Measurements from ENCODE around the gene EDARADD. TPM values are rescaled to one million over a fixed set of nuclear protein-coding genes. Genes with fewer than 3 reads are reported as not detected.
"Not testable (repeated sequence)": the region's sequence is repeated elsewhere in the genome, so short reads cannot be mapped to it uniquely, and the experiment has no call there.

EDARADD gene
- total RNA-seq, 1 donor from 2014 or later: 10.4 TPM

GRCh38 chr1:236429715-236430274, 35.7 kb downstream of the EDARADD start:
- intact Hi-C loops (cut with micrococcal nuclease): no loop called here

GRCh38 chr1:236433819-236434315, 39.8 kb downstream of the EDARADD start:
- intact Hi-C loops (cut with micrococcal nuclease): no loop called here

DNA sequence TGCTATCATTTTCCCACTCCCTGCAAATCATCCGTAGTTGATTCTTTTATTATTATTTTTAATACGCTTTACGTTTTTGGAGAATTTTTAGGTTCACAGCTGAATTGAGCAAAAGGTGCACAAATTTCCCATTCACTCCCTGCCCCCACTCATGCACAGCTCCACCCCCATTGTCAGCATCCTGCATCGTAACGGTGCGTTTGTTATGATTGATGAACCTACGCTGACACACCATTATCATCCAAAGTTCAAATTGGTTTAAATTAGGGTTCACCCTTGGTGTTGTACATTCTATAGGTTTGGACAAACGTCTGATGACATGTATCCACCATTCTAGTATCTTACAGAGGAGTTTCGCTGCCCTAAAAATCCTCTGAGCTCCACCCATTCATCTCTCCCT, 44.5 kb downstream of the EDARADD start:
- intact Hi-C loops (cut with micrococcal nuclease): no loop called here

DNA sequence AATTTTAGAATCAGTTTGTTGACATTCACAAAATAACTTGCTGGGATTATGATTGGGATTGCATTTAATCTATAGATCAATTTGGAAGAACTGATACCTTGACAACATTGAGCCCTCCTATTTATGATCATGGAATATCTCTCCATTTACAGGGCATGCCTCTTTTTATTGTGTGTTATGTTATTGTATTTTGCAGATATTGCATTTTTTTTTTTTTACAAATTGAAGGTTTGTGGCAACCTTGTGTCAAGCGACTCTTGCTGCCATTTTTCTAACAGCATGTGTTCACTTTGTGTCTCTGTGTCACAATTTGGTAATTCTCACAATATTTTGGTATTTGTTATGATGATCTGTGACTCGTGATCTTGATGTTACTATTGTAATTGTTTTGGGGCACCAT, 46.3 kb downstream of the EDARADD start:
- intact Hi-C loops (cut with micrococcal nuclease): no loop called here

DNA sequence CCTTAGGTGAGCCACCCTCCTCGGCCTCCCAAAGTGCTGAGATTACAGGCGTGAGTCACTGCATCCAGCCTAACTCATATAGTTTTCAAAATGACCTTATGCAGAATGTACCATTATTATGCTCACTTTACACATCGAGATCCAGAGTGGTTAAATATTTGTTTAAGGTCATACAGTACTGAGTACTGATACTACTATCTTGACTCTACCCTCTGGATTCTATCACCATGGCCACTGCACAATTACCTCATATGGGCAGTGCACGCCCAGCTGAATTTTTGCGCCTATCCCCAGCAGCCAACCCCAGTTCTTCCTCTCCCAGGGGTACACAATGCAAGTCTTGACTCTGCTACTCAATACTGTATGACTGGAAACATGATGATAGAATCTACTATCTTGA, 56.7 kb downstream of the EDARADD start:
- intact Hi-C loops (cut with micrococcal nuclease): no loop called here

DNA sequence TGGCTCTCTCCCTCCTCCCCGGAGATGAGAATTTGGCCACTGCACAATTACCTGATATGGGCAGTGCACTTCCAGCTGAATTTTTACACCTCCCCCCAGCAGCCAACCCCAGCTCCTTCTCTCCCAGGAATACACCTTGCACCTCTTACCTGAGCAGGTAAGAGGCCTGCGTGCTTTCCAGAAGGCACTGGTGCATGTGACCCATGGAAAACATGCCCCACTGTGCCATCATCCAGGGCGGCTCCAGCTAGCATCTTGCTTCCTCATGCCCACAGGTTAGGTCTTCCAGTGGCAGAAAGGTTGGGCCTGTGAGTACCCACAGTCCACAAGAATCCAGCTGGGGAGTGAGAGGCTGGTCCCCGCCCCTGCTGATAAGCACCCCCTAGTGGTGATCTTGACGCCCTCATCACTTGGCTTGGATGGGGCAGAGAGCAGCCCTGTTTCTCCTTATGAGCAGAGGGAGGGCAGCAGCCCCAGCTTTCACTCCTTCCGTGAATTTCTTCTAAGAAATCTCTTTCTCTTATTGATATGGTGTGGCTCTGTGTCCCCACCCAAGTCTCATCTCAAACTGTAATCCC, 57.8 kb downstream of the EDARADD start:
- intact Hi-C loops (cut with micrococcal nuclease): loop anchor here (1.0 kb wide), 3 partner anchors 58 to 349 kb away; partner anchors contain the start of gene EDARADD

DNA sequence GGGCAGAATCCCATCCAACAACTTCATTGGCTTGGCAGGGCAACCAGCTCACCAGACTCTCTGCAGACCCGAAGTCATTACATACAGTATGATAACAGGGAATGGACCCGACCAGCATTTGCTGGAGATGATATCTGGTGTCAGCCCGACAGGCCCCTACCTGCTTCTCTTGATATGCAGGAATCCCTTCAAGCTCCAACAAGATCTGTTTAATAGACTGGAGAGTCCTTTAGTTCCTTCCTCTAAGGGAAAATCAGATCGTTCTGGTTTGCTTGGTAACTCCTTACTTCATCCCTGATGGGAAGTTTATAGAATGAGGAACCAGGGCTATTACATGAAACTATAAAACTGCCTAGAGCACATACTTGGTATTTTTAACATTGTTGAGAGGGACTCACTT, 61.2 kb downstream of the EDARADD start:
- intact Hi-C loops (cut with micrococcal nuclease): no loop called here

- intact Hi-C loops (cut with micrococcal nuclease): no loop called here
Measured at GRCh38 chr1:236457775-236458174, 63.7 kb downstream of the EDARADD start.

- intact Hi-C loops (cut with micrococcal nuclease): no loop called here
Measured at GRCh38 chr1:236458996-236459395, 64.9 kb downstream of the EDARADD start.

GRCh38 chr1:236460103-236460502, 66.0 kb downstream of the EDARADD start:
- intact Hi-C loops (cut with micrococcal nuclease): no loop called here

DNA sequence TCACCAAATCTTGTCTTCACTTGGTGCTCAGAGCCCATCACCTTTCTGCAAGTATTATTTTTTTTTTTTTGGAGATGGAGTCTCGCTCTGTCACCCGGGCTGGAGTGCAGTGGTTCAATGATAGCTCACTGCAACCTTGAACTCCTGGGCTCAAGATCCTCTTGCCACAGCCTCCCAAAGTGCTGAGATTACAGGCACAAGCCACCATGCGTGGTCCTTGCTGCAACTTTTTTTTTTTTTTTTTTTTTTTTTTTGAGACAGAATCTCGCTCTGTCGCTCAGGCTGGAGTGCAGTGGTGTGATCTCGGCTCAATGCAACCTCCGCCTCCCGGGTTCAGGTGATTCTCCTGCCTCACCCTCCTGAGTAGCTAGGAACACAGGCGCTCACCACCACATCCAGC, 70.1 kb downstream of the EDARADD start:
- intact Hi-C loops (cut with micrococcal nuclease): not testable (repeated sequence)

DNA sequence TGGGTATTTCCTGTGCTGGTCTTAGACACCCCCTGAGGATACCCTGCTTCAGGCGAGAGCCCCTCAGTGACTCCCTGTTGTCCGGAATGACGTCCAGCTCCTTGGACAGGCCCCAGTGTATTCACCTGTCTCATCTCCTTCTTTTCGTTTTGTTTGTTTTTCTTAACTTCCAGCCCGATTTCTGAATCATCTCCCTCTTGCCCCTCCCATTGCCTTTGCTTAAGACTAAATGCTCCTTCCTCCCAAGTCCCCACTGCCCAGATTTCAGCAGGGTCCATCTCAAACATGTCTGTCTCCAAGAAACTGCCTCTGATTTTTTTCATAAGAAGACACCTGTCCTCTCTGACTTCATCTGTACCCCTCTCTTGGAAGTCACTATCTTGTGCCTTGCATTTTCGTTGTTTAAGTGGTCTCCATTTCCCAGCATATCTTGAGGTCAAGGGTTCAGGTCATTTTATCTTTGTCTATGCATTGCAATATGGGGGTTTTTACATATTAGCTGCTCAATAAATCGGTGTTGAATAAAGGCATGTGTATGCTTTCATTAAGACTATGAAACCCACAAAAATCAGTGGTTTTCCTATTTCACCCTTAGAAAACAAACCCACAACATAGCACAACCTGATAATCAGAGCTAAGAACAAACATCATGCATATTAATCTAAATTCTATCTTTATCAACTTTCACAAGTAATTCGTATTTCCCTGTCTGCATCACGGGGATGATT, 71.3 kb downstream of the EDARADD start:
- intact Hi-C loops (cut with micrococcal nuclease): no loop called here

DNA sequence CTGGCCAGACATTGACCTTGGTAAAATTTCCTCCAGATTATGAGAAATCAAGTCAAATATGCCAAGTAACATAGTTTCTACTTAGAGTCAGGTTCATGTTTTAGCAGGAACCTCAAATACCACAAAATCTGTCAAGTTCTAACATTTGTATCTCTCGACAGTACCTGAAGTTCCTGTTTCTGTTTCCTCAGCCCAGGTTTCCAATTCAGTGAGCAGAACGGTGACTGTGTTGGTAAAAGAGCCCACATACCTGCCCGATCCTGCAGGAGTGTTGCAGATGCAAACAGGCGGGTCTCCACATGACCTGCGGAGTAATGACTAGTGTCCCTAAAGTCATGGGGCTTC, 71.8 kb downstream of the EDARADD start:
- intact Hi-C loops (cut with micrococcal nuclease): no loop called here

DNA sequence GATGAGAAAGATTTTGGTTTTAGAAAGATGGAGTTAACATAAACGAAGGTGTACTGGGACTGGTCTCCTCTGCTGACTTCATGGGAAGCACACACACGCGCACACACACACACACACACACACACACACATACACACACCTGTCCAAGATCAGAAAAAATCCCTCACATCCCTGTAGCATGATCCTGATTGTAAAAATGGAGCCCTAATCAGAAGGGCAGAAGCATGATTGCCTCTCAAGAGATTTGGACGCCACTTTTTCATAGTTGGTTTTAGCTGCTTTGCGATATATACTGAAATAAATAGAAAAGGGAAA, 73.2 kb downstream of the EDARADD start:
- intact Hi-C loops (cut with micrococcal nuclease): no loop called here

DNA sequence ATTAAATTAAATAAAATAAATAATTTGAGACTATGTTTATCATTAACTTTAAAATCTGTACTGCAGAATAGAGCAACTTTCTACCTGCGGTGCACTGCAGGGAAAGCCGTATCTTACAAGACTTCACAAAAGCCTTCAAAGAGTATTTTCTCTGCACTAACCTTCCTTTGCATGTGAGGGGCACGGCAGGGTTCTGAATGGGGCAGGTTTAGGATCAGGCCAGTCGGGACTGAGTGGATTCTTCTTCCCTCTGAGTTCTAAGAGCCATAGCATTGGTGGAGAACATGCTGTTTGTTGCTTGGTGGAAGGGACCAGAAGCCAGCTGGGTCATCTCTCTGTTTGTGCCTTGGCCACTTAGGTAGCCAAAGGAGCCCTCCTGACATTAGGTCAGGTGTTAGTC, 74.5 kb downstream of the EDARADD start:
- intact Hi-C loops (cut with micrococcal nuclease): no loop called here

DNA sequence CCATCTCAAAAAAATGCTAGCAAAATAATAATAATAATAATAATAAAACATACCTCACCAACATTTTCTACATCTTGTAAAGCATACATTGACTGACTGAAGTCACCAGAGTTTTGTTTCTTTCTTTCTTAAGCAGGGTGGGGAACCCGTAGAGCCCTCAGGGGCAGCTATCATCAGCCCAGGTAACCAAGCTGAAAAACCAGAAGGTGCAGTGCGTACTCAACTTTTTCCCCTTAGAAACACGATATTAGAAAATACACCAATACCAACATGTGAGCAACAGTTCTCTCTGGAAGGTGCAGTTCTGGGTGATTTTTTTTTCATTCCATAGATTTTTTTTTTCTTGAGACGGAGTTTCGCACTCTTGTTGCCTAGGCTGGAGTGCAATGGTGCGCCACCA, 75.4 kb downstream of the EDARADD start:
- intact Hi-C loops (cut with micrococcal nuclease): no loop called here

- intact Hi-C loops (cut with micrococcal nuclease): no loop called here
Measured at GRCh38 chr1:236471096-236471495, 77.0 kb downstream of the EDARADD start.

DNA sequence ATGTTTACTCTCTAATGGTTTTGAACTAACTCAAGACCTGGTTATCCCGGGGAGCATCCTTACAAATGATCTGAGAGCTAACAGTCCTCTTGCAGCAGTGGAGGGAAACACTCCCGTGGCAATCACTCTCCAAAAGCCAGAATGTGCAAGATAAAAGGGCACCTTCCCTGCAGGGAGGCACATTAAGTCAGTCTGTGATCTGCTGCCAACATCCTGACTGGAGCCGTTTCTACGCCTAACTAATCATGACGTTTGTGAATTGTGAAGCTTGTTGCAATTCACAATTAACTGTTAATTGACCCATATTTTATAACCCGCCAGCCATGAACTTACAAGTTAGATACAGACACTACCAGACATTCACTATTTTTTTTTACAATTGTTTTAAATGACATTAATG, 77.6 kb downstream of the EDARADD start:
- intact Hi-C loops (cut with micrococcal nuclease): no loop called here

DNA sequence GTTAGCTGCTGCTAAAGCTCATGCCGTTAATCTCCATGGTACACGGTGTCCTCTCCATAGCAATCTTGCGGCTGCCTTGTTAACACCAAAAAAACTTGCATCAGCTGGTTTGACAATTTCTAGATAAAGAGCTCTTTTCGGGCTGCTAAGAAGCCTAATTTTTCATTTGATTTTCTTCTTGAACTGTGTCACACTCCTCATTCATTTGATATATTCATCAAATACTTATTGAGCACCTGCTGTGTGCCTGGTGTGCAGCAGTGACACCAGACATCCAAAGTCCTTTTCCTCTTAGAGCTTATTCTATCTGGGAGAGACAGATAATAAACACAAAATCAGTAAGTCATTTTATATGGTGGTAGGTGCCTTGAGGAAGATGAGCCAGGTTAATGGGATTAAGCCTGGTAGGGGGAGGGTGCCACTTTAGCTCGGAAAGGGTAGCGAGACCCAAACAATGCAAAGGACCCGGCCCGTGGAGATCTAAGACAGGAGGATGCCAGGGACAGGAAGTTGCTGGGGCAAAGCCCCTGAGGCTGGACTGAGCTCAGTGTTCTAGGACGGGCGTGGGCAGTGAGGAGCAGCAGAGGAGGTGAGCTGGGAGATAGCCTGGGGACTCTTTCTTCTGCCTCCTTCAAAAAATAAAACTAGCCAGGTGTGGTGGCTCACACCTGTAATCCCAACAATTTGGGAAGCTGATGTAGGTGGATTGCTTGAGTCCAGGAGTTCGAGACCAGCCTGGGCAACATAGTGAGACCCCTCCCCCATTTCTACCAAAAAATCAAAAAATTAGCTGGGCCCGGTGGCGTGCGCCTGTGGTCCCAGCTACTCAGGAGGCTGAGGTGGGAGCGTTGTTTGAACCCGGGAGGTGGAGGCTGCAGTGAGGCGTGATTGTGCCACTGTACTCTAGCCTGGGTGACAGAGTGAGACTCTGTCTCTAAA, 79.0 kb downstream of the EDARADD start:
- intact Hi-C loops (cut with micrococcal nuclease): no loop called here

DNA sequence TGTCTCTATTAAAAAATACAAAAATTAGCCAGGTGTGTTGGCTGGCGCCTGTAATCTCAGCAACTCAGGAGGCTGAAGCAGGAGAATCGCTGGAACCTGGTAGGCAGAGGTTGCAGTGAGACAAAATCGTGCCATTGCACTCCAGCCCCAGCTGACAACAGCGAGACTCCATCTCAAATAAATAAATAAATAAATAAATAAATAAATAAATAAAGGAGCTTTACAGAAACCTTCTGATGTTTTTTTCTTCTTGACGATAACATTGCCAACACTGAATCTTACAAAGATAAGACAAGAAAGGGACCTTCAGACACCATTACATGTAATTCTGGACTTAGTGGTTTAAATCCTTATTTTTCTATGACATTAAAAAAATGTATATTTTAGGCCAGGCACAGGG, 81.9 kb downstream of the EDARADD start:
- intact Hi-C loops (cut with micrococcal nuclease): no loop called here

- intact Hi-C loops (cut with micrococcal nuclease): no loop called here
Measured at GRCh38 chr1:236480758-236481436, 86.8 kb downstream of the EDARADD start.
